ENCODE data around the gene NALCN. TPM values are rescaled to one million over a fixed set of nuclear protein-coding genes. Genes with fewer than 3 reads are reported as not detected.

Gene NALCN
- total and polyA plus RNA-seq, 10 of the 15 experiments (the other 5 are each of a cell fraction or from before 2014, with no cell fraction given) = under 0.01 TPM; not detected in 9

DNA sequence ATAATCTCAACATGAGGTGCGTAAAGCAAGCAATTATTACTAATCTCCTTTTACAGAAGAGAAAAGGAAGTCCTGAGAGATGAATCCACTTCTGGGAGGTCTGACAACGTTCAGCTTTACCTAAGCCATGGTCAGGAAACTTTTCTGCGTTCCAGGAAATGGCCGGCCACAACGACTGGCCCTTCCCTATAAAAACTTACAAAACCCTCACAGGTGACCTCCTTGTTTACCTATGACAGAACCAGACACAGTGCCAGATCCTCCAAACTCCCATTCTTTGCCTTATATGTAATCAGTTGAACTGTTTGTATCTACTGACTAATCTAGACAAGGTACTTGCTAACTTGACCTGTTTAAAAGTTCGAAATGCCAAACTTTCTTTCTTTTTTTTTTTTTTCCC is 390.0 kb downstream of the NALCN start (continued):
- TF ChIP-seq FOXK2 (IDR thresholded peaks at IDR 0.05) = no peak
- TF ChIP-seq JUNB (IDR thresholded peaks at IDR 0.05) = no peak
- no peak for TF ChIP-seq POLR2AphosphoS2 (IDR thresholded peaks at IDR 0.05; ENCODE audit: low read depth, low read length)
- no peak for TF ChIP-seq SIN3A (IDR thresholded peaks at IDR 0.05; ENCODE audit: low read depth, low read length)
- no peak for TF ChIP-seq GATAD2B (conservative IDR thresholded peaks at IDR 0.05; ENCODE audit: low read depth)
- TF ChIP-seq, protein P1, sequence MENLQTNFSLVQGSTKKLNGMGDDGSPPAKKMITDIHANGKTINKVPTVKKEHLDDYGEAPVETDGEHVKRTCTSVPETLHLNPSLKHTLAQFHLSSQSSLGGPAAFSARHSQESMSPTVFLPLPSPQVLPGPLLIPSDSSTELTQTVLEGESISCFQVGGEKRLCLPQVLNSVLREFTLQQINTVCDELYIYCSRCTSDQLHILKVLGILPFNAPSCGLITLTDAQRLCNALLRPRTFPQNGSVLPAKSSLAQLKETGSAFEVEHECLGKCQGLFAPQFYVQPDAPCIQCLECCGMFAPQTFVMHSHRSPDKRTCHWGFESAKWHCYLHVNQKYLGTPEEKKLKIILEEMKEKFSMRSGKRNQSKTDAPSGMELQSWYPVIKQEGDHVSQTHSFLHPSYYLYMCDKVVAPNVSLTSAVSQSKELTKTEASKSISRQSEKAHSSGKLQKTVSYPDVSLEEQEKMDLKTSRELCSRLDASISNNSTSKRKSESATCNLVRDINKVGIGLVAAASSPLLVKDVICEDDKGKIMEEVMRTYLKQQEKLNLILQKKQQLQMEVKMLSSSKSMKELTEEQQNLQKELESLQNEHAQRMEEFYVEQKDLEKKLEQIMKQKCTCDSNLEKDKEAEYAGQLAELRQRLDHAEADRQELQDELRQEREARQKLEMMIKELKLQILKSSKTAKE (IDR thresholded peaks at IDR 0.05; ENCODE audit: low read depth, poor library complexity, severe bottlenecking) = no peak
- TF ChIP-seq PML (IDR thresholded peaks at IDR 0.05; ENCODE audit: low read length) = no peak
- TF ChIP-seq POLR2A (IDR thresholded peaks at IDR 0.05; ENCODE audit: low read depth, low read length) = no peak
- TF ChIP-seq ZNF24 (IDR thresholded peaks at IDR 0.05) = no peak
- no peak for TF ChIP-seq POLR2AphosphoS5 (IDR thresholded peaks at IDR 0.05; ENCODE audit: low read length)
- TF ChIP-seq, protein P2, sequence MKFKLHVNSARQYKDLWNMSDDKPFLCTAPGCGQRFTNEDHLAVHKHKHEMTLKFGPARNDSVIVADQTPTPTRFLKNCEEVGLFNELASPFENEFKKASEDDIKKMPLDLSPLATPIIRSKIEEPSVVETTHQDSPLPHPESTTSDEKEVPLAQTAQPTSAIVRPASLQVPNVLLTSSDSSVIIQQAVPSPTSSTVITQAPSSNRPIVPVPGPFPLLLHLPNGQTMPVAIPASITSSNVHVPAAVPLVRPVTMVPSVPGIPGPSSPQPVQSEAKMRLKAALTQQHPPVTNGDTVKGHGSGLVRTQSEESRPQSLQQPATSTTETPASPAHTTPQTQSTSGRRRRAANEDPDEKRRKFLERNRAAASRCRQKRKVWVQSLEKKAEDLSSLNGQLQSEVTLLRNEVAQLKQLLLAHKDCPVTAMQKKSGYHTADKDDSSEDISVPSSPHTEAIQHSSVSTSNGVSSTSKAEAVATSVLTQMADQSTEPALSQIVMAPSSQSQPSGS (IDR thresholded peaks at IDR 0.05; ENCODE audit: low read length) = no peak

DNA sequence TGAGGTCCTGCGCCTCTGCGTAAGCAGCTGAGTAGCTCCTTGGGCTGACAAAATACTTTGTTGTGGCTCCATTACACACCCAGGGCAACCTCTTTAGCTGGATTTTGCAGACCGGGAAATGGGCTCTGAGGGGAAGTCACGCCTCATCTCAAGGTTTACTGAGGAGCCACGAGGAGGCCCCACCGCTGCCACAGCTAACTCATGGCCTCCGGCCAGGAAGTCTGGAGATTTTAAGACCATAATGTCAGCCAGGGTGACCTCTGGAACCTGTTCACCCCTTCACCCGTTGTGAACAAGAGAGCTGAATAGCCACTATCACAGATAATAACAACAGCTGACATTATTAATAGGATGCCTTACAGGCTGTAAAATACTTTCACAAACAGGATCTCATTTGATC is 390.4 kb downstream of the NALCN start:
- Histone ChIP-seq H3K9me3 (replicated peaks; ENCODE audit: control insufficient read depth, insufficient read depth, low read length) (no peaks in the 10 kb centered on the region), H4K20me1 (ENCODE audit: control insufficient read depth, insufficient read depth) (no peaks in the 10 kb centered on the region), H3K27me3 (replicated peaks in 1 of 2; ENCODE audit: control insufficient read depth in 2 of 2, insufficient read depth in 2 of 2, low read length in 1 of 2) (no peaks in the 10 kb centered on the region), H3K4me3 (no peak overlapping the region), H3K9ac (ENCODE audit: control insufficient read depth, insufficient read depth, low read length) (no peak overlapping the region), H3K36me3 (ENCODE audit: control insufficient read depth in 2 of 2, insufficient read depth in 2 of 2, low read length in 1 of 2) (no peaks in the 10 kb centered on the region), H3K4me2 (ENCODE audit: control insufficient read depth, insufficient read depth) (no peak overlapping the region), H2AFZ (ENCODE audit: control insufficient read depth, low read depth, low read length) (no peak overlapping the region), H3K27ac (ENCODE audit: control insufficient read depth, insufficient read depth) (no peak overlapping the region), H3K4me1 (ENCODE audit: control insufficient read depth, insufficient read depth, low read length) (no peaks in the 10 kb centered on the region), H3K79me2 (ENCODE audit: control insufficient read depth, insufficient read depth, low read length) (no peaks in the 10 kb centered on the region)
- FAIRE-seq (no peak), ATAC-seq (no peak), DNase-seq (ENCODE audit: low read depth, low spot score) (no peak)
- in situ Hi-C loops (cut with MboI) (no loop called here), intact Hi-C loops (cut with micrococcal nuclease; ENCODE audit: unreplicated experiment) (no loop called here)
- ChIA-PET RAD21 (ENCODE audit: unreplicated experiment) (no interaction called here), POLR2A (no interaction called here), SMC1A (ENCODE audit: uncharacterized antibody, unreplicated experiment) (no interaction called here), CTCF (no interaction called here)
- WGBS (ENCODE audit: insufficient coverage, insufficient replicate concordance, low lambda C conversion rate, missing lambda C conversion rate) = 28% methylated on average over 8 of the region's 8 CpGs
- BruUV-seq (replicated peaks) = no TSS peak
- no peak for TF ChIP-seq NR2F1 (conservative IDR thresholded peaks at IDR 0.05)
- TF ChIP-seq POLR2AphosphoS5 (IDR thresholded peaks at IDR 0.05; ENCODE audit: low read length) = no peak
- TF ChIP-seq STAT3 (IDR thresholded peaks at IDR 0.05; ENCODE audit: low read depth, low read length) = no peak
- no peak for TF ChIP-seq MYB (IDR thresholded peaks at IDR 0.05; ENCODE audit: borderline replicate concordance, low read depth, low read length)
- TF ChIP-seq NFIC (IDR thresholded peaks at IDR 0.05; ENCODE audit: low read depth, low read length) = no peak
- no peak for TF ChIP-seq JUNB (IDR thresholded peaks at IDR 0.05)
- TF ChIP-seq SUZ12 (IDR thresholded peaks at IDR 0.05; ENCODE audit: unreplicated experiment) = no peak
- TF ChIP-seq CBX3 (IDR thresholded peaks at IDR 0.05; ENCODE audit: borderline replicate concordance, low read depth) = no peak
